A673 (cell line): ENCODE data around the gene CAMKK1. TPM values are rescaled to one million over a fixed set of nuclear protein-coding genes. Genes with fewer than 3 reads are reported as not detected.
"Not testable (repeated sequence)": the region's sequence is repeated elsewhere in the genome, so short reads cannot be mapped to it uniquely, and the experiment has no call there.

ENCODE experiments used
- BruUV-seq: library from RNA; stranded (reverse); fragments of 400-500 nt; replicated peaks from 2 replicates; lab custom pipeline; 2021; lab: Mats Ljungman, UMichigan
- CTCF ChIA-PET: fragments of 300-600 bp; sonication (Branson Sonifier 250); formaldehyde crosslinking; loops from one replicate; lab custom pipeline; 2022; ENCODE audit warnings: antibody characterized with exemption; lab: Charles Lee
- POLR2A ChIA-PET: fragments of 300-600 bp; sonication (Branson Sonifier 250); formaldehyde crosslinking; loops from one replicate; lab custom pipeline; 2022; ENCODE audit warnings: antibody characterized with exemption; ENCODE audit not compliant: low non-redundant PET; lab: Charles Lee
- DNase-seq: peaks from one replicate; pipeline ENCODE4 v3.0.0-alpha.2; 2015; ENCODE audit warnings: low spot score
- H3K27ac ChIP-seq: fragments of 200-600 bp; sonication (generic); 2 replicates; pipeline ENCODE4 v1.5.1; 2016; ENCODE audit warnings: mixed run types, low read depth, mild to moderate bottlenecking, mixed read lengths, antibody characterized with exemption, low read length; ENCODE audit not compliant: poor library complexity, severe bottlenecking
- H3K27me3 ChIP-seq: fragments of 200-600 bp; sonication (generic); replicated peaks from 2 replicates; pipeline ENCODE4 v1.6.1; 2017; ENCODE audit warnings: mixed run types, low read depth, mild to moderate bottlenecking, mixed read lengths, antibody characterized with exemption, low read length; ENCODE audit not compliant: insufficient read depth, poor library complexity
- H3K36me3 ChIP-seq: fragments of 200-600 bp; sonication (generic); 2 replicates; pipeline ENCODE4 v1.6.1; 2016; ENCODE audit warnings: mixed run types, mild to moderate bottlenecking, mixed read lengths, antibody characterized with exemption, low read length; ENCODE audit not compliant: insufficient read depth, poor library complexity, severe bottlenecking
- H3K4me1 ChIP-seq: fragments of 200-600 bp; sonication (generic); 2 replicates; pipeline ENCODE4 v1.6.1; 2017; ENCODE audit warnings: mixed run types, mild to moderate bottlenecking, mixed read lengths, antibody characterized with exemption, low read length; ENCODE audit not compliant: insufficient read depth, poor library complexity, severe bottlenecking
- H3K4me3 ChIP-seq: fragments of 200-600 bp; sonication (generic); 2 replicates; pipeline ENCODE4 v1.5.1; 2016; ENCODE audit warnings: low read depth, mixed run types, mild to moderate bottlenecking, mixed read lengths, low read length; ENCODE audit not compliant: poor library complexity, severe bottlenecking
- H3K9me3 ChIP-seq: fragments of 200-600 bp; sonication (generic); 2 replicates; pipeline ENCODE4 v1.6.1; 2016; ENCODE audit warnings: mixed run types, low read depth, mild to moderate bottlenecking, mixed read lengths, antibody characterized with exemption, low read length; ENCODE audit not compliant: poor library complexity, severe bottlenecking
- EZH2 ChIP-seq: fragments of 200-600 bp; sonication (generic); IDR thresholded peaks from 2 replicates; pipeline ENCODE4 v1.6.1; 2017; ENCODE audit warnings: borderline replicate concordance, low read depth, mild to moderate bottlenecking, mixed read lengths, antibody characterized with exemption, low read length; ENCODE audit not compliant: poor library complexity, severe bottlenecking
- intact Hi-C: fragments of 100-400 bp; cut with micrococcal nuclease; formaldehyde crosslinking; loops from one replicate; pipeline ENCODE4 v1.10.0; 2022; ENCODE audit not compliant: unreplicated experiment
- total RNA-seq: library from RNA; stranded (reverse); gene quantifications from 2 replicates; pipeline ENCODE4 v1.2.3, GENCODE V29; 2021
- TF ChIP-seq, protein P1 (sequence below): fragments of 300-800, 200-600 bp; sonication (generic); conservative IDR thresholded peaks from 2 replicates; pipeline ENCODE4 v1.5.1; 2017; ENCODE audit warnings: low read depth, mild to moderate bottlenecking, antibody characterized with exemption, low read length, moderate library complexity, mixed read lengths

The CAMKK1 gene
- total RNA-seq, 1 experiment from 2014 or later, result 6.1 TPM

GRCh38 chr17:3859940-3860339 lies 32.9 kb downstream of the CAMKK1 start:
- no peaks in the 10 kb centered on the region for H3K36me3 ChIP-seq
- intact Hi-C loops, result loop anchor here (10.0 kb wide), 1 partner anchor 145 kb away; no protein-coding TSS in a partner anchor
- DNase-seq, result no peak
- TF ChIP-seq EZH2, result no peak
- TF ChIP-seq, protein P1, sequence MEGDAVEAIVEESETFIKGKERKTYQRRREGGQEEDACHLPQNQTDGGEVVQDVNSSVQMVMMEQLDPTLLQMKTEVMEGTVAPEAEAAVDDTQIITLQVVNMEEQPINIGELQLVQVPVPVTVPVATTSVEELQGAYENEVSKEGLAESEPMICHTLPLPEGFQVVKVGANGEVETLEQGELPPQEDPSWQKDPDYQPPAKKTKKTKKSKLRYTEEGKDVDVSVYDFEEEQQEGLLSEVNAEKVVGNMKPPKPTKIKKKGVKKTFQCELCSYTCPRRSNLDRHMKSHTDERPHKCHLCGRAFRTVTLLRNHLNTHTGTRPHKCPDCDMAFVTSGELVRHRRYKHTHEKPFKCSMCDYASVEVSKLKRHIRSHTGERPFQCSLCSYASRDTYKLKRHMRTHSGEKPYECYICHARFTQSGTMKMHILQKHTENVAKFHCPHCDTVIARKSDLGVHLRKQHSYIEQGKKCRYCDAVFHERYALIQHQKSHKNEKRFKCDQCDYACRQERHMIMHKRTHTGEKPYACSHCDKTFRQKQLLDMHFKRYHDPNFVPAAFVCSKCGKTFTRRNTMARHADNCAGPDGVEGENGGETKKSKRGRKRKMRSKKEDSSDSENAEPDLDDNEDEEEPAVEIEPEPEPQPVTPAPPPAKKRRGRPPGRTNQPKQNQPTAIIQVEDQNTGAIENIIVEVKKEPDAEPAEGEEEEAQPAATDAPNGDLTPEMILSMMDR, result no peak
- H3K9me3 ChIP-seq, result no peaks in the 10 kb centered on the region
- H3K27ac ChIP-seq, result no peak overlapping the region
- no peaks in the 10 kb centered on the region for H3K27me3 ChIP-seq
- H3K4me1 ChIP-seq, result no peaks in the 10 kb centered on the region
- ChIA-PET CTCF (interaction anchor here (0.7 to 1.3 kb wide), 2 partner anchors 14 to 122 kb away, joined by 3 read pairs; partner anchors contain the start of gene NCBP3), POLR2A (no interaction called here)
- no peak overlapping the region for H3K4me3 ChIP-seq
- BruUV-seq, result no TSS peak

DNA sequence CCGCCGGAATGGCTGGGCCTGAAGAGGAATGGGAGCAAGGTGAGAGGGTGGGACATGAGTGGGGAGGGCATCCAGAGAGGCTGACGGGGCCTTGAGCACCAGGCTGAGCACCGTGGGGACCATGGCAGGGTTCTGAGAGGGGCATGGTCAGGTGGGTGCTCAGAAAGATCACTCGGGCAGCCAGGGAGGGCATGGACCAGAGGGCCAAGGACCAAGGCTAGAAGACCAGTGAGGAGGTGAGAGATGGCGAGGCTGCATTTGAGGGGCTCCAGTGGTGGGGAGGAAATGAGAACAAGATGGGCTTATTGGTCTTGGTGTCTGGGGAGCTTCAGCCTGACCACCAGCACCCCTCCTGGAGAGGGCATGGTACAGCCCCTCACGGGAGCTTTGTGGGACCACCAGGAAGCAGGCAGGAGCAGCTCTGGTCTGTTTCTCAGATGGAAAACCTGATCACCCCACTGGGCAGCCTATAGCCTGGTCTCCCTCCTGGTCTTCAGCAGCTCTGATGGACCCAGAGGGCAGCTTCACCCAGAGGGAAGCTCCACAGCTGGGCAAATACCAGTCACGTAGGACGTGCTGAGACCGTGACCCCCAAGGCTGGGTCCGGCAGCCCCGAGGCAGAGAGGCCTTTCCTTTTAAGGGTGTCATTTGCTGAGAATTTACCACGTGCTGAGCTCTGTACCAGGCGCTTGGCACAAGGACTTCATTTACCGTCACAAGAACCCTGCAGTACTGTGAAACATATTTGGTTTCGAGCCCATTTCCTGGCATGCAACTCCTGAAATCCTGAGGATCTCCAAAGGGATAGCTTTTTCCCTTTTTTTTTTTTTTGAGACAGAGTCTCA lies 35.4 kb downstream of the CAMKK1 start:
- POLR2A ChIA-PET, result no interaction called here
- H3K27ac ChIP-seq, result no peak overlapping the region
- BruUV-seq, result no TSS peak

GRCh38 chr17:3854204-3854603 lies 38.6 kb downstream of the CAMKK1 start:
- H3K9me3 ChIP-seq, H3K4me1 ChIP-seq, H3K27me3 ChIP-seq, H3K36me3 ChIP-seq, CTCF ChIA-PET, BruUV-seq, intact Hi-C loops, H3K27ac ChIP-seq, DNase-seq, H3K4me3 ChIP-seq, POLR2A ChIA-PET: not testable (repeated sequence)

More for the DNA sequence above, 35.4 kb downstream of the CAMKK1 start:
- no peaks in the 10 kb centered on the region for H3K27me3 ChIP-seq
- H3K4me1 ChIP-seq, result no peaks in the 10 kb centered on the region
- H3K36me3 ChIP-seq, result no peaks in the 10 kb centered on the region
- H3K4me3 ChIP-seq, result no peak overlapping the region
- no peak for TF ChIP-seq EZH2
- TF ChIP-seq, protein P1, result no peak
- intact Hi-C loops, result no loop called here
- no peak for DNase-seq
- CTCF ChIA-PET, result interaction anchor here (1.9 kb wide), 1 partner anchor 11 kb away, joined by 8 read pairs; no protein-coding TSS in a partner anchor
- no peaks in the 10 kb centered on the region for H3K9me3 ChIP-seq
